GM21367 (cell line): ENCODE data around the gene NUP214.
"Not testable (repeated sequence)": the region's sequence is repeated elsewhere in the genome, so short reads cannot be mapped to it uniquely, and the experiment has no call there.

Experiments
- ATAC-seq: cut with Tn5 transposase; IDR thresholded peaks from one replicate; pipeline ENCODE4 v1.9.1; 2021; ENCODE audit not compliant: unreplicated experiment

The NUP214 gene

GRCh38 chr9:131115360-131115742 is 10.0 kb upstream of the NUP214 start:
- ATAC-seq = not testable (repeated sequence)

- no peak for ATAC-seq
Measured at GRCh38 chr9:131116281-131117120, 8.9 kb upstream of the NUP214 start.

DNA sequence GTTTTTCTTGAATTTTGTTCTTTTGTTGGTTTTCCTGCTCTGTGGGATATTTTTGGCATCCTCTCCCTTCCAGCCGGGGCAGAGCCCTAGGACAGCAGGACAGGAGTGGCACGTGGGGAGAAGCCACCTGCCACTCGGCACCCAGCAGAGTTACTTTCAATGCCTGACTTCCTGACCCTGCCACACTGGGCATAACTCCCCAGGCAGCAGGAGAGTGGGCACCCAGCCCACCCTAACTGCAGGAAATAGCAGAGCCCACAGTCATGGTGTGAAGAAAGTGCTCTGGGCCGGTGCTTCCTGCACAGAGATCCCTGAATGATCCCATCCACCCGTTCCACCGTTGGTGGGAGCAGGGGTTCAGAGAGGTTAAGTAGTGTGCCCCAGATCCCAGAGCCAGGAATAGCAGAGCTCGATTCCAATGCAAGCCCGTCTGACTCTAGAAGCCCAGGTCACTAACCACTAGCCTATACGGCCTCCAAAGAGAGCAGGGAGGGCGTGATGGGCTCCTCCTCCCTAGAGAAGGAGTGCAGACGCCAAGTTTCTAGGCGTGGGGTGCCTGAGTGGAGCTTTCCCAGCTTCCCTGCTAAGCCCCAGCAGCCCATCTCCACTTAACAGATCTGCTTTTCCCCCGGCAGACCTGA is 8.1 kb upstream of the NUP214 start:
- no peak for ATAC-seq

DNA sequence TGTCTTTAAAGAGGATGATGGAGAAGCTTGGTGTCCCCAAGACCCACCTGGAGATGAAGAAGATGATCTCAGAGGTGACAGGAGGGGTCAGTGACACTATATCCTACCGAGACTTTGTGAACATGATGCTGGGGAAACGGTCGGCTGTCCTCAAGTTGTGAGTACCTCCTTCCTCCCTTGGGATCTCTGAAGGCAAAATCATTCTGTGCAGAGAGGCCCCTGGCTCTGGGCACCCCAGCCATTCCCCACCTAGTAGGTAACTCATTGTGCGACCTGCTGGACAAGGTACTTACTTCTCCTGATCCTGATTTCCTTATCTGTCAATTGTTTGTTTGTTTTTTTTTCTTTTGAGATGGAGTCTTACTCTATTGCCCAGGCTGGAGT is 7.6 kb upstream of the NUP214 start:
- no peak for ATAC-seq

DNA sequence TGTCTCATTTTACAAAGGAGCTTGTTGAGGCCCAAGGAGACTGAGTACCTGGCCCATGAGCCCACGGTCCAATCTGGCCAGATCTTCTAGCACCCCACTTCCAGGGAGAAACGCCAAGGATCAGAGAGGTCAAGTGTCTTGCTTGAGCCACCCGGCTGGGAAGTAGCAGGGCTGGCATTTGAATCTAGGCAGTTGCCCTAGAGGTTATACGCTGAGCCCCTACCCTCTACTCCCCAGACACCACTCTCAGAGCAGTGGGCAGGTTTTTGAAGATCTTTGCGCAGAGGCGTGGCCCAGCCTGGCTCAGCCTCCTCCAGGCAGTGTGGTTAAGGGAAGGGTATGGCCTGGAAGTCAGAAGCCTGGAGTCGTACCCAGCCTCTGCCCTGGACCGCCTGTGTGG is 5.8 kb upstream of the NUP214 start:
- ATAC-seq = no peak

GRCh38 chr9:131120620-131121228 is 4.7 kb upstream of the NUP214 start:
- no peak for ATAC-seq

GRCh38 chr9:131121346-131121745 is 4.0 kb upstream of the NUP214 start:
- no peak for ATAC-seq

DNA sequence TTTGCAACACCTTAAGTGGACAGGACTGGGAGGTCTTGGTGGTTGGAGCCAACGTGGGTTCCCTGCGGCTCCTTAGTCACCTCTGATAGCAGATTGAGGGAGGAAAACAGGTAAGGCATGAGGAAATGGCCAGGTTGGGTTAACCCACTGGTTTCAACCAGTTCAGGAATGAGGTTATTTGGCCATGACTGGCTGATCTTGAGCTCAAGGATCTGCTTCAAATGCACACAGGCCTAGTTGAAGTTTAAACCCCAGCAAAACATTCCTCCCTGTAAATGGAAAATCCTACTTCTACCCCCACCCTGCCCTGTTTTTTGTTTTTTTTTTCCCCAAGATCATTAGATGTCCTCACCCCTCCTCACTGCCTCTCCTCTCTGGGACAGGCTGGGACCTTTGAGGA is 3.2 kb upstream of the NUP214 start:
- ATAC-seq = no peak

DNA sequence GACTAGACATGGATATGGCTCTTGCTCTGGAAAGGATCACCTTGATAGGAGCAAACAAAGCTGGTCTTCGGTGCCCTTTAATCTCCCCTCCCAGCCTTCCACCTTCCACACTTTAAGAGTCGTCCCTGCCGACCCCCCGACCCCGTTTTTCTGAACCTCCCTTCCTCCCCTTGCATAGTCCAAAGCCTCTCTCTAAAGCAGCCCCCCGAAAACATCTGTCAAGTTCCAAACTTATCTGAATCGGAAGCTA is 423 bp upstream of the NUP214 start:
- no peak for ATAC-seq

DNA sequence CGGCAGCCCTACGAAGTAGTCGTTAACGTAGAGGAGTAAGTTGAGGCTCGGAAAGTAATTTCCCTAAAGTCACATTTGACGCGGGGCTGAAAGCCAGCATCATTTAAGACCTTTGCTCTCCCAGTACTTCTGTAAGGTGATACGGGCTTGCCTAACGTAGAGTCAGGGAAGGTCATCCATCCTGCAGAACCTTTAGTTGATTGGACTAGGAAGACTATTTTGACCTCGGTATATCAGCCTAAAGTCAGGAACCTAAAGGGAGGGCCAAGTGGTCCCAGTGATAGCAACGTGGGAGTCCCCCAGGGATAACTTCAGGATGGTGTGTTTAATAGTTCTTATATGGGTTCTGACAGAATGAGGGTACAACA is 657 bp downstream of the NUP214 start:
- no peak for ATAC-seq

DNA sequence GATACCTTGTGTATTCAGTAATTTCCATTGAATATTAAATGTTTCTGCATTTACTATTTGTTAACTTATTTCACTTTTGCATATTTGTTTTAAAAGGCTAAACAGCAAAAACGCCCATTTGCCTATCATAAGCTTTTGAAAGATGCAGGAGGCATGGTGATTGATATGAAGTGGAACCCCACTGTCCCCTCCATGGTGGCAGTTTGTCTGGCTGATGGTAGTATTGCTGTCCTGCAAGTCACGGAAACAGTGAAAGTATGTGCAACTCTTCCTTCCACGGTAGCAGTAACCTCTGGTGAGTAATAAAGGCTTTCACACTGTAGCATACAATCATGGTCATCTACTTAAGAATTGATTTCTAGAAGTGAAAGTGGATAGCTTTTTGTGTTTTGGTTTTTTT is 3.8 kb downstream of the NUP214 start:
- ATAC-seq = no peak

DNA sequence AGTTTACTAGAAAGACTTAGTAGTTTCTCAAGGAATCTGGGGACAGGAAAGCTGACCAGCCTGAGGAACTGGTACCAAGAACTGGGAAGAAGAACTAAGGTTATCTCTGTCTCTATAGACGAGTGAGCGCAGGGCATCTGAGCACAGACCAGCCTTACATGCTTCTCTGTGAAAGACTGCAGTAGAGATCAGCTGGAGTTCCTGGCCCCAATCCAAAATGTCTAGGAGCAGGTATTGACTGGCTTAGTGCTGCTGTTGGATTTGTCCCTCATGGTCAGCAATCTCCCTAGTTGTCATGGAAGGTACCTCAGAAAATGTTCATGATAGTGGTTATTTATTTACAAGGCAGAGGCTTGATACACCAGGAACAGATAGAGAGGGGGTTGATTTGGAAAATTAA is 13.3 kb downstream of the NUP214 start:
- no peak for ATAC-seq

DNA sequence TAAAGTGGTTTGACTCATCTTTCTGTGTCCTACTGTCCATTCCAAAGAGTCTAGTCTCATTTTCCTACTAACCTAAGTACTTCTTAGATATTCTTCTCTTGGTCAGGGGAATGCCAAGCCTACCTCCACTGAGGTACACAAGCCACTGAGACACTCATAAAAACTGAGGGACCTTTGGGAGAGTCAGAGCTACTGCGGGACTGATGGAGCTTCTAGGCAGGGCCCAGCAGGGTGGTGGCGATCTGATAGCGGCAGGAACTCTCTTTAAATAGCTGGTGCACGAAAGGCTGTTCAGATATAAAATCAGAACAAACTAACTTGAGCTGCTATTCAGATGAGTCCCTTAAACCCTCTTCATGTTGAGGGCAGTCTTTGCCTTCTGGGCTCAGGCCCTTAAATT is 14.7 kb downstream of the NUP214 start:
- no peak for ATAC-seq

- no peak for ATAC-seq
Measured at GRCh38 chr9:131140550-131140949, 15.2 kb downstream of the NUP214 start.

GRCh38 chr9:131142160-131142559 is 16.8 kb downstream of the NUP214 start:
- ATAC-seq = no peak

GRCh38 chr9:131144201-131144600 is 18.8 kb downstream of the NUP214 start:
- ATAC-seq = no peak

- ATAC-seq = no peak
Measured at GRCh38 chr9:131145245-131145644, 19.9 kb downstream of the NUP214 start.

GRCh38 chr9:131146186-131146585 is 20.8 kb downstream of the NUP214 start:
- no peak for ATAC-seq

GRCh38 chr9:131148276-131148675 is 22.9 kb downstream of the NUP214 start:
- ATAC-seq = no peak

GRCh38 chr9:131148966-131149687 is 23.7 kb downstream of the NUP214 start:
- ATAC-seq = no peak

GRCh38 chr9:131149688-131150053 is 24.3 kb downstream of the NUP214 start:
- ATAC-seq = no peak

- ATAC-seq = no peak
Measured at GRCh38 chr9:131153595-131153994, 28.2 kb downstream of the NUP214 start.
